GM13976 (cell line): ENCODE measurements around the gene DMWD.
A peak's percentile ranks its signal among the peaks of the same experiment; 100 is the strongest.

Source experiments
- DNase-seq: peaks from one replicate; pipeline ENCODE4 v3.0.0; 2012; ENCODE audit warnings: low spot score
- CTCF ChIP-seq: IDR thresholded peaks from 2 replicates; pipeline ENCODE4 v1.5.1; 2012; ENCODE audit warnings: borderline replicate concordance, mild to moderate bottlenecking; ENCODE audit not compliant: insufficient read depth; ENCODE audit errors: extremely low read depth, missing control alignments, control extremely low read depth
- in situ Hi-C: fragments of 300-500 bp; cut with MboI; formaldehyde crosslinking; loops from one replicate; pipeline ENCODE4 v1.12.0; 2022; ENCODE audit warnings: low sequenced_read_pairs, mixed read lengths, inconsistent platforms; ENCODE audit not compliant: unreplicated experiment

Gene DMWD

DNA sequence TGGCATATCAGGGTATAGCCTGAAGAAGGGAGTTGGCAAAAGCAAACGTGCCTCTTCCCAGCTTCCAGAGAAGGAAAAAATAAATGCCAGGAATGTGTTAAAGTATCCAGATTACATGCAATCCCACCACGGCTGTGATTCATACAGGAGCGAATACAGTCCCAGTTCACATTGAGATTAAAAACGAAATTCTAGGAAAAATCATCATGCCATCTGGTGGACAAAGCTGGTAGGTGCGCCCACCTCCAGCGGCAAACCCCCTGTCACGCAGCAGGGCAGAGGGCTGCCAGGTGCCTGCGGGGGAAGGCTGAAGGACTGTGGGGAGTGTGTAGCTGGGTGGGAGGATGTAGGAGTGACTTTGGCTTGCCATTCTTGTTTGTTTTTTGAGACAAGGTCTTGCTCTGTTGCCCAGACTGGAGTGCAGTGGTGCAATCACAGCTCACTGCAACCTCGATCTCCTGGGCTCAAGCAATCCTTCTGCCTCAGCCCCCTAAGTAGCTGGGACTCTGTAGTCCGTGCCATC is 6.4 kb upstream of the DMWD start:
- in situ Hi-C loops, result no loop called here
- TF ChIP-seq CTCF, result peak; percentile 60
- DNase-seq, result peak; percentile 84

DNA sequence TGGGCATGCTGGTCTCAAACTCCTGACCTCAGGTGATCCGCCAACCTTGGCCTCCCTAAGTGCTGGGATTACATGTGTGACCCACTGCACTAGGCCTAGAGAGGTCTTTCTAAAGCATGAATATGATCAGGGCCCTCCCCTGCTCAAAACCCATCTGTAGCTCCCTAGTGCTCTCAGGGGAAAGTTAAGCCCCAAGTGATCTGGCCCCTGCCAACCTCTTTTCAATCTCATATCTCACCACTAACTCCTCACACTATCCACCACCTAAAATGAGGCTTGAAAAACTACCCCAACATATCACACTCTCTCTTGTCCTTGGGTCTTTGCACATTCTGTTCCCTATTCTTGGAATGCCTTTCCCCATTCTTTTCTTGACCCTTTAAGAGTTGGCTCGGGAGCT is 2.0 kb upstream of the DMWD start:
- TF ChIP-seq CTCF, result no peak
- DNase-seq, result no peak
- in situ Hi-C loops, result no loop called here

DNA sequence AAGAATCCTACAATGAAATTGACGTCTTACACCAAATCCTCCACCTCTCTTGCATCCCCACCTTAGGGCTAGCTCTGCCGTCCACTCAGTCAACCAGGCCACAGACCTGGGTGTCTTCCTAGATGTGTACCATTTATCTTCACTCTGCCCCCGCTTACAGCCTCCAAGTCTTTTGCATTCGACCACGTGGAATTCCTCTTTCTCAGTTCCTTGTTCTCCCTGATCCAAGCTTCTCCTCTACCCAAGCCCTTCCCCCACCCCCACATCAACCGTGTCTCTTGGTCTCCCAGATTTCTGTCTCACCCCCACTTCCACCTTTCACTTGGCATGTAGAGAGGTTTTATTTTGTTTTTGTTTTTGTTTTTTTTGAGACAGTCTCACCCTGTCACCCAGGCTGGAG is 1.2 kb upstream of the DMWD start:
- no peak for TF ChIP-seq CTCF
- in situ Hi-C loops, result no loop called here
- no peak for DNase-seq

GRCh38 chr19:45793178-45793564 is 526 bp upstream of the DMWD start:
- no peak for TF ChIP-seq CTCF
- DNase-seq, result no peak
- in situ Hi-C loops, result no loop called here

- in situ Hi-C loops, result no loop called here
- DNase-seq, result no peak
- TF ChIP-seq CTCF, result no peak
Observed at GRCh38 chr19:45791744-45792469, 738 bp downstream of the DMWD start.

DNA sequence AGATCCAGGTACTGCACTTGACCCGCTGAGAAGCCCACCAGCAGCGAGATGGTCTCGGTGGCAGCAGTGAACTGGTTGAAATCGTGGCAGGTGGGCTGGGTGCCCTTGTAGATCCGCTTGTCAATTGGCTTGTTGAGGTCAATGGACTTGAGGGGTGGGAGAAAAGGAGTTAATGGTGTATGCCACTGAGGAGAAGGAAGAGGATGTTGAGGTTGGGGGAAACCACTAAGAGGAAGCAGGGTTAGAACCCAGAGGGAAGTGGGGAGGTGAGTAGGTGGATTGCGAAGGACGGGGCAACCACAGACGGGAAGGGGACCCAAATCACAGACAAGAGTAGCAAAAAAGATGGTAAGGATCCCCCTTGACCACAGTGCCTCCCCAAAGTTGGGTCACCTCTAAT is 1.7 kb downstream of the DMWD start:
- in situ Hi-C loops, result no loop called here
- no peak for TF ChIP-seq CTCF
- DNase-seq, result no peak
